Keratinocyte (primary cell): ENCODE results near the gene PDE1C. TPM values are rescaled to one million over a fixed set of nuclear protein-coding genes. Genes with fewer than 3 reads are reported as not detected.

Experiments
- DNase-seq: peaks from one replicate; pipeline ENCODE4 v3.0.0-alpha.2; 2011; ENCODE audit warnings: low read depth, missing footprints, low spot score
- FAIRE-seq: peaks from 2 replicates; lab custom pipeline; 2011; peaks lifted over from hg19 to GRCh38; lab: Jason Lieb, UNC
- H2AFZ ChIP-seq: 2 replicates; pipeline ENCODE4 v1.6.0; 2012; ENCODE audit warnings: low read length, control low read depth, inconsistent platforms; ENCODE audit not compliant: control insufficient read depth
- H3K27ac ChIP-seq: 2 replicates; pipeline ENCODE4 v1.5.1; 2011; ENCODE audit warnings: low read length; ENCODE audit not compliant: control insufficient read depth, insufficient read depth
- H3K27me3 ChIP-seq: 3 replicates; pipeline ENCODE4 v1.6.0; 2011; ENCODE audit warnings: low read length; ENCODE audit not compliant: control insufficient read depth, insufficient read depth; ENCODE audit errors: extremely low read depth
- H3K36me3 ChIP-seq, 2 experiments: 2 replicates in 1 of 2; 3 replicates in 1 of 2; pipeline ENCODE4 v1.5.1; 2011; ENCODE audit warnings: low read length in 2 of 2, mild to moderate bottlenecking in 1 of 2; ENCODE audit not compliant: control insufficient read depth in 2 of 2, insufficient read depth in 2 of 2; ENCODE audit errors: extremely low read depth in 1 of 2
- H3K4me1 ChIP-seq: 3 replicates; pipeline ENCODE4 v1.5.1; 2011; ENCODE audit warnings: low read length; ENCODE audit not compliant: control insufficient read depth, insufficient read depth; ENCODE audit errors: extremely low read depth
- H3K4me2 ChIP-seq: 3 replicates; pipeline ENCODE4 v1.6.0; 2011; ENCODE audit warnings: low read depth, low read length; ENCODE audit not compliant: control insufficient read depth, insufficient read depth; ENCODE audit errors: extremely low read depth
- H3K4me3 ChIP-seq, 3 experiments: fragments of 200-600 bp in 1 of 3; sonication (generic) in 1 of 3; 2 replicates in 2 of 3; 3 replicates in 1 of 3; pipeline ENCODE4 v1.5.1; 2011 to 2016; ENCODE audit warnings: low read length in 3 of 3, mild to moderate bottlenecking in 3 of 3, control low read depth in 2 of 3, inconsistent platforms in 1 of 3, low read depth in 1 of 3, mixed read lengths in 1 of 3, mixed run types in 1 of 3, moderate library complexity in 1 of 3; ENCODE audit not compliant: control insufficient read depth in 2 of 3, insufficient read depth in 2 of 3; ENCODE audit errors: extremely low read depth in 1 of 3
- H3K79me2 ChIP-seq: 2 replicates; pipeline ENCODE4 v1.6.0; 2012; ENCODE audit warnings: low read length; ENCODE audit not compliant: control insufficient read depth, insufficient read depth
- H3K9ac ChIP-seq: 3 replicates; pipeline ENCODE4 v1.6.0; 2011; ENCODE audit warnings: low read length; ENCODE audit not compliant: control insufficient read depth, insufficient read depth; ENCODE audit errors: extremely low read depth
- H3K9me1 ChIP-seq: 3 replicates; pipeline ENCODE4 v1.6.0; 2011; ENCODE audit warnings: low read length; ENCODE audit not compliant: control insufficient read depth, insufficient read depth; ENCODE audit errors: extremely low read depth
- H3K9me3 ChIP-seq: 2 replicates; pipeline ENCODE4 v1.5.1; 2012; ENCODE audit warnings: low read depth, low read length; ENCODE audit not compliant: control insufficient read depth
- H4K20me1 ChIP-seq: 3 replicates; pipeline ENCODE4 v1.6.0; 2011; ENCODE audit warnings: low read length; ENCODE audit not compliant: control insufficient read depth, insufficient read depth; ENCODE audit errors: extremely low read depth
- EZH2 ChIP-seq: IDR thresholded peaks from one replicate; pipeline ENCODE4 v1.6.1; 2012; ENCODE audit warnings: inconsistent platforms, mild to moderate bottlenecking, low read length, moderate library complexity
- dilution Hi-C: fragments of 300-500 bp; cut with MboI; formaldehyde crosslinking; loops from one replicate; pipeline ENCODE4 v1.7.0; 2020; ENCODE audit warnings: low sequenced_read_pairs; ENCODE audit not compliant: extremely low pct_ligation_motif_present
- polyA plus RNA-seq, 5 experiments: library from polyadenylated mRNA; depleted of rRNA in 3 of 5; stranded (reverse) in 3 of 5; stranded (forward) in 1 of 5; unstranded in 1 of 5; fragments of >200 nt; gene quantifications; 1 replicate in 1 of 5; 2 replicates in 3 of 5; 3 replicates in 1 of 5; pipeline versions ENCODE4 v1.2.1 to v1.2.3, GENCODE V29; 2011 to 2012; ENCODE audit warnings: missing spikeins in 2 of 5, low read depth in 1 of 5, low replicate concordance in 1 of 5
- TF ChIP-seq, protein P1 (sequence below), 3 experiments: IDR thresholded peaks in 1 of 3; conservative IDR thresholded peaks in 1 of 3; optimal IDR thresholded peaks in 1 of 3; 2 replicates in 2 of 3; 3 replicates in 1 of 3; pipeline versions ENCODE3 to v1.5.1; 2011; ENCODE audit warnings: low read length in 3 of 3, mild to moderate bottlenecking in 3 of 3, moderate library complexity in 2 of 3, control low read depth in 1 of 3, inconsistent platforms in 1 of 3; ENCODE audit not compliant: insufficient read depth in 2 of 3; ENCODE audit errors: extremely low read depth in 1 of 3

Gene PDE1C
- polyA plus RNA-seq, 1 donor (not counting 4 experiments of a cell fraction or from before 2014, with no cell fraction given): 2.5 TPM

DNA sequence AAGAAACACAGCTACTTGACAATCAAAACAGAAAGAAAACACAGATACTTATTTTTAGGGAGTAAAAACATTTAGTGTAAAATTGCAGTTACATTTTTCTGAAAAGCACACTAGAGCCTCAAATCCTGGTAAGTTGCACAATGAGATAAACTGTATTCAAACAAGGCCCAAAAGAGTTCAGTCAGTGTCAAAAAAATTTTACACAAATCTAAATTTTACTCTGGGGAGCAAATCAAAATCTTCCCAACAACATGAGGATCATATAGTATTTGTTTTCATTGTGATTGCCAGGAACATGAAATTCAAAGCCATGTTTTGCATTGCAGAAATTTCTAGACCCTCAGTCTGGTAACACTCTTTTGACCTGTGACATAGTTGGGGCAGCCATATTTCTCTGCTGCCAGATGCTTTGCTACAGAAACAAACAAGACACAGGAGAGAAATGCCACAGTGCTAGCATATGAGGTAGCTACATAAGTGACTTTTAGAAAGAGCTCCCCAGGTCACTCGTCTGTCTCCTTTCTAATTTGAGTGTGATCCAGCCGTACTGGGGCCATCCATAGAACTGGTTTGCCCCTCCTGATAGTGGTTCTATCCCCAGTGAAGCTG is 49.6 kb downstream of the PDE1C start:
- Histone ChIP-seq H3K4me3 (no peak overlapping the region), H3K9ac (no peak overlapping the region), H3K79me2 (no peaks in the 10 kb centered on the region), H3K4me2 (no peak overlapping the region), H3K27ac (no peak overlapping the region), H2AFZ (no peak overlapping the region), H4K20me1 (no peaks in the 10 kb centered on the region), H3K36me3 (no peaks in the 10 kb centered on the region), H3K9me3 (no peaks in the 10 kb centered on the region), H3K9me1 (no peaks in the 10 kb centered on the region), H3K4me1 (no peaks in the 10 kb centered on the region), H3K27me3 (no peaks in the 10 kb centered on the region)
- dilution Hi-C loops: no loop called here
- DNase-seq (no peak), FAIRE-seq (no peak)
- TF ChIP-seq, protein P1, sequence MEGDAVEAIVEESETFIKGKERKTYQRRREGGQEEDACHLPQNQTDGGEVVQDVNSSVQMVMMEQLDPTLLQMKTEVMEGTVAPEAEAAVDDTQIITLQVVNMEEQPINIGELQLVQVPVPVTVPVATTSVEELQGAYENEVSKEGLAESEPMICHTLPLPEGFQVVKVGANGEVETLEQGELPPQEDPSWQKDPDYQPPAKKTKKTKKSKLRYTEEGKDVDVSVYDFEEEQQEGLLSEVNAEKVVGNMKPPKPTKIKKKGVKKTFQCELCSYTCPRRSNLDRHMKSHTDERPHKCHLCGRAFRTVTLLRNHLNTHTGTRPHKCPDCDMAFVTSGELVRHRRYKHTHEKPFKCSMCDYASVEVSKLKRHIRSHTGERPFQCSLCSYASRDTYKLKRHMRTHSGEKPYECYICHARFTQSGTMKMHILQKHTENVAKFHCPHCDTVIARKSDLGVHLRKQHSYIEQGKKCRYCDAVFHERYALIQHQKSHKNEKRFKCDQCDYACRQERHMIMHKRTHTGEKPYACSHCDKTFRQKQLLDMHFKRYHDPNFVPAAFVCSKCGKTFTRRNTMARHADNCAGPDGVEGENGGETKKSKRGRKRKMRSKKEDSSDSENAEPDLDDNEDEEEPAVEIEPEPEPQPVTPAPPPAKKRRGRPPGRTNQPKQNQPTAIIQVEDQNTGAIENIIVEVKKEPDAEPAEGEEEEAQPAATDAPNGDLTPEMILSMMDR (optimal IDR thresholded peaks at IDR 0.05 in 1 of 3, IDR thresholded peaks at IDR 0.05 in 1 of 3, conservative IDR thresholded peaks at IDR 0.05 in 1 of 3; ENCODE audit: extremely low read depth in 1 of 3, insufficient read depth in 2 of 3, low read length in 3 of 3): no peak
- no peak for TF ChIP-seq EZH2

DNA sequence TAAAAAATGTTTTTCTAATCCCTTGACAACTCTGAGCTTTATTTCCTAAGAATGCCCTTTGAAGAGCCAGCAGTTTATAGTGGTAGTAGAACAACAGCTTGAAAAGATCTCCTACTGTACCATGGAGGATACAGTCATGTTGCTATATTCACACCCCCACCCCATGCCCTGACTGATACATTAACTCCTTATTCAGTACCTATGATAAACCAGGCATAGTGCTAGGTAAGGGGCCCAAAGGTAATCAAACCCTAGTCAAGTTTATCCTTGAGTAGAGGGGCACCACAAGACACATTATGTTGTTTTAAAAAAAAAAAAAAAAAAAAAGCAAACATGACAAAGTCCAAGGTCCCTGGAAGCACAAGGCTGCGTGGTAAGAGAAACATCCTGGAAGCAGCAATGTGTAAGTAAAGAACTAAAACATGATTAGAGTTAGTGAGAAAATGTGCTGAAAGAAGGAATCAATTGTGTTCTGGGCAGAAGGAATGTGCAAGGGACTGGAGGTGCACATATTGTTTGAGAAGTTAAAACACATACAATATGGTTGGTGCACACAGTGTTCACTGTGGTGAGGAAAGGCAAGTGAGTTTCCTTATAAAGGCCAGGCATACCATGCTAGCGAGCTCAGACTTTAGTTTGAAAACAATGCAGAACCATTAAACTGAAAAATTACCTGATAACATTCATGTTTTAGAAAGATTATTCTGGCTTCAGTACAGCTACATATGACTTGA is 51.2 kb downstream of the PDE1C start:
- H3K27ac ChIP-seq: no peak overlapping the region
- no peak overlapping the region for H3K4me2 ChIP-seq
- no peaks in the 10 kb centered on the region for H3K36me3 ChIP-seq
- no peak overlapping the region for H3K9ac ChIP-seq
- no peaks in the 10 kb centered on the region for H3K9me3 ChIP-seq
- H3K27me3 ChIP-seq: no peaks in the 10 kb centered on the region
- peak; percentile 57 for FAIRE-seq
- H3K9me1 ChIP-seq: no peaks in the 10 kb centered on the region
- H4K20me1 ChIP-seq: no peaks in the 10 kb centered on the region
- no peak overlapping the region for H3K4me3 ChIP-seq
- H3K79me2 ChIP-seq: no peaks in the 10 kb centered on the region
- TF ChIP-seq, protein P1 (optimal IDR thresholded peaks at IDR 0.05 in 1 of 3, IDR thresholded peaks at IDR 0.05 in 1 of 3, conservative IDR thresholded peaks at IDR 0.05 in 1 of 3; ENCODE audit: extremely low read depth in 1 of 3, insufficient read depth in 2 of 3, low read length in 3 of 3): no peak
- TF ChIP-seq EZH2: no peak
- H2AFZ ChIP-seq: no peak overlapping the region
- no peak for DNase-seq
- dilution Hi-C loops: no loop called here
- H3K4me1 ChIP-seq: no peaks in the 10 kb centered on the region
